MM.1S (cell line): ENCODE data around the gene CD276.

ENCODE experiments used
- EZH2 ChIP-seq: fragments of 300-600 bp; sonication (generic); optimal IDR thresholded peaks from 2 replicates; pipeline ENCODE3; 2017; ENCODE audit warnings: low read depth, mild to moderate bottlenecking, antibody characterized with exemption, low read length, mixed read lengths
- EZH2phosphoT487 ChIP-seq: fragments of 300-600 bp; sonication (generic); IDR thresholded peaks from 2 replicates; pipeline ENCODE4 v1.6.1; 2018; ENCODE audit warnings: antibody characterized with exemption, low read length
- TF ChIP-seq, protein P1 (sequence below): fragments of 300-600 bp; sonication (generic); IDR thresholded peaks from 2 replicates; pipeline ENCODE4 v1.5.1; 2016; ENCODE audit warnings: antibody characterized with exemption, low read length, mixed read lengths

DNA sequence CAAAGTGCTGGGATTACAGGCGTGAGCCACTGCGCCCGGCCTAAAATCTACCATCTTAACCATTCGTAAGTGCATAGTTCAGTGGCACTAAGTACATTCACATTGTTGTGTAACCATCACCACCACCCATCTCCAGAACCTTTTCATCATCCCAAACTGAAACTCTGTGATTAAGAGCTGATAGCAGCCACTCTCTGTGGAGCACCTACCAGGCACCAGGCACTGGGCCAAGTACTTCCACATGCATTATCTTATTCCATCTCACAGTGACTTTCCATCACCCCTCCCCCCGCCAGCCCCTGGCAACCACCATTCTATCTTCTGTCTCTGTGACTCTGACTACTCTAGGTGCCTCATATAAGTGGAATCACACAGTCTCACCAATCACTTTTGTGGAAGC, 71.3 kb downstream of the CD276 start:
- TF ChIP-seq, protein P1, sequence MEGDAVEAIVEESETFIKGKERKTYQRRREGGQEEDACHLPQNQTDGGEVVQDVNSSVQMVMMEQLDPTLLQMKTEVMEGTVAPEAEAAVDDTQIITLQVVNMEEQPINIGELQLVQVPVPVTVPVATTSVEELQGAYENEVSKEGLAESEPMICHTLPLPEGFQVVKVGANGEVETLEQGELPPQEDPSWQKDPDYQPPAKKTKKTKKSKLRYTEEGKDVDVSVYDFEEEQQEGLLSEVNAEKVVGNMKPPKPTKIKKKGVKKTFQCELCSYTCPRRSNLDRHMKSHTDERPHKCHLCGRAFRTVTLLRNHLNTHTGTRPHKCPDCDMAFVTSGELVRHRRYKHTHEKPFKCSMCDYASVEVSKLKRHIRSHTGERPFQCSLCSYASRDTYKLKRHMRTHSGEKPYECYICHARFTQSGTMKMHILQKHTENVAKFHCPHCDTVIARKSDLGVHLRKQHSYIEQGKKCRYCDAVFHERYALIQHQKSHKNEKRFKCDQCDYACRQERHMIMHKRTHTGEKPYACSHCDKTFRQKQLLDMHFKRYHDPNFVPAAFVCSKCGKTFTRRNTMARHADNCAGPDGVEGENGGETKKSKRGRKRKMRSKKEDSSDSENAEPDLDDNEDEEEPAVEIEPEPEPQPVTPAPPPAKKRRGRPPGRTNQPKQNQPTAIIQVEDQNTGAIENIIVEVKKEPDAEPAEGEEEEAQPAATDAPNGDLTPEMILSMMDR, result no peak
- TF ChIP-seq EZH2phosphoT487, result no peak
- TF ChIP-seq EZH2, result no peak
